Activated naive CD8-positive, alpha-beta T cell (primary cell): ENCODE results near the gene PLCB4.

Experiments
- H3K27ac Mint-ChIP-seq: one replicate; pipeline ENCODE4 v1.8.0; 2021; ENCODE audit warnings: mixed read lengths
- H3K27me3 Mint-ChIP-seq: one replicate; pipeline ENCODE4 v1.8.0; 2021; ENCODE audit warnings: mixed read lengths
- H3K36me3 Mint-ChIP-seq: one replicate; pipeline ENCODE4 v1.8.0; 2021; ENCODE audit warnings: mixed read lengths
- H3K4me1 Mint-ChIP-seq: one replicate; pipeline ENCODE4 v1.8.0; 2021; ENCODE audit warnings: low read depth, mixed read lengths
- H3K4me3 Mint-ChIP-seq: one replicate; pipeline ENCODE4 v1.8.0; 2021; ENCODE audit warnings: mild to moderate bottlenecking, mixed read lengths
- H3K9me3 Mint-ChIP-seq: one replicate; pipeline ENCODE4 v1.8.0; 2021; ENCODE audit warnings: low read depth, mixed read lengths

PLCB4 gene

GRCh38 chr20:9348316-9348715, 279.4 kb downstream of the PLCB4 start:
- no peaks in the 10 kb centered on the region for H3K4me1 Mint-ChIP-seq
- H3K27me3 Mint-ChIP-seq: no peaks in the 10 kb centered on the region
- no peaks in the 10 kb centered on the region for H3K9me3 Mint-ChIP-seq
- H3K4me3 Mint-ChIP-seq: no peak overlapping the region
- H3K36me3 Mint-ChIP-seq: no peaks in the 10 kb centered on the region
- H3K27ac Mint-ChIP-seq: no peak overlapping the region

GRCh38 chr20:9348747-9349146, 279.9 kb downstream of the PLCB4 start:
- H3K4me1 Mint-ChIP-seq: no peaks in the 10 kb centered on the region
- no peaks in the 10 kb centered on the region for H3K27me3 Mint-ChIP-seq
- H3K9me3 Mint-ChIP-seq: no peaks in the 10 kb centered on the region
- H3K27ac Mint-ChIP-seq: no peak overlapping the region
- no peak overlapping the region for H3K4me3 Mint-ChIP-seq
- no peaks in the 10 kb centered on the region for H3K36me3 Mint-ChIP-seq

DNA sequence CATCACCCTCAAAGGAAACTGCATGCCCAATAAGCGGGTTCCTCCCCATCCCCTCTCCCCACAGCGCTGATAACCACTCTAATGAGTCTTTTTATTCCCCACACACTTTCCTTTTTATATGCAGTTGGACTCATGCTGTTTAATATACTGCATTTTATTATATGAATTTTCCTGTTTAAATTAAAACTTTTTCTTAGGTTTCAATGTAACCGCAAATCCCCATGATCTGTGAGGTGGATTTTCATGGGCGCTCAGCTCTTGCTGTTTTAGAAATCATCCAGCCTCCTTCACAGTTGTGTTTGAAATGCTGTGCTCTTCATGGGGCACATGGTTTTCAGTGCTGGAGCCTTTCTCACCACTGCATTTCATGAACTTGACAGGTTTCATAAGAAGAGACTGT, 280.4 kb downstream of the PLCB4 start:
- Mint-ChIP-seq H3K4me3 (no peak overlapping the region), H3K27me3 (no peaks in the 10 kb centered on the region), H3K9me3 (no peaks in the 10 kb centered on the region), H3K36me3 (no peaks in the 10 kb centered on the region), H3K27ac (no peak overlapping the region), H3K4me1 (no peaks in the 10 kb centered on the region)

DNA sequence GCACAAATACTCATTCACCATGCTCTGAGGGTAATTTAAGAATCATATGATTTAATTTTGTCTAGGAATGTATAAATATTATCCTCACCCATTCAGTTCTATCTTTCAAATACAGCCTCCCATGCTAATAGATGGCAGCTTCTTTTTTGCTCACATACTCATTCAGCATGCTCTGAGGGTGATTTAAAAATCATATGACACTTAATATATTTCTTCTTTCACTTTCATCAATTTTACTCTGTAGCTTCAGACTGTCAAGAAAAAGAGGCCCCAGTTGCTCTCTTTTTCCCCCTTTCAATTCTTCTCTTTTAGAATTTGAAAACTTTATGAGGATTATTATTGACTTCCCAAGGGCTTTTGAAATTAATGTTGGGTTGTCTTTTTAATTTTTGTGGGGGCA, 283.9 kb downstream of the PLCB4 start:
- no peaks in the 10 kb centered on the region for H3K9me3 Mint-ChIP-seq
- H3K27ac Mint-ChIP-seq: no peak overlapping the region
- no peaks in the 10 kb centered on the region for H3K27me3 Mint-ChIP-seq
- no peaks in the 10 kb centered on the region for H3K4me1 Mint-ChIP-seq
- no peak overlapping the region for H3K4me3 Mint-ChIP-seq
- H3K36me3 Mint-ChIP-seq: no peaks in the 10 kb centered on the region

GRCh38 chr20:9353180-9353915, 284.5 kb downstream of the PLCB4 start:
- no peaks in the 10 kb centered on the region for H3K27me3 Mint-ChIP-seq
- H3K4me3 Mint-ChIP-seq: no peak overlapping the region
- no peaks in the 10 kb centered on the region for H3K9me3 Mint-ChIP-seq
- H3K4me1 Mint-ChIP-seq: no peaks in the 10 kb centered on the region
- no peak overlapping the region for H3K27ac Mint-ChIP-seq
- H3K36me3 Mint-ChIP-seq: no peaks in the 10 kb centered on the region

- Mint-ChIP-seq H3K4me3 (no peak overlapping the region), H3K27ac (no peak overlapping the region), H3K9me3 (no peaks in the 10 kb centered on the region), H3K36me3 (no peaks in the 10 kb centered on the region), H3K27me3 (no peaks in the 10 kb centered on the region), H3K4me1 (no peaks in the 10 kb centered on the region)
Observed at GRCh38 chr20:9353916-9354276, 285.0 kb downstream of the PLCB4 start.

GRCh38 chr20:9354579-9354978, 285.7 kb downstream of the PLCB4 start:
- Mint-ChIP-seq H3K9me3 (no peaks in the 10 kb centered on the region), H3K36me3 (no peaks in the 10 kb centered on the region), H3K4me1 (no peaks in the 10 kb centered on the region), H3K27ac (no peak overlapping the region), H3K4me3 (no peak overlapping the region), H3K27me3 (no peaks in the 10 kb centered on the region)

GRCh38 chr20:9358001-9358400, 289.1 kb downstream of the PLCB4 start:
- H3K4me1 Mint-ChIP-seq: no peaks in the 10 kb centered on the region
- H3K36me3 Mint-ChIP-seq: no peaks in the 10 kb centered on the region
- no peak overlapping the region for H3K27ac Mint-ChIP-seq
- no peak overlapping the region for H3K4me3 Mint-ChIP-seq
- no peaks in the 10 kb centered on the region for H3K9me3 Mint-ChIP-seq
- H3K27me3 Mint-ChIP-seq: no peaks in the 10 kb centered on the region

- no peak overlapping the region for H3K27ac Mint-ChIP-seq
- H3K4me3 Mint-ChIP-seq: no peak overlapping the region
- H3K27me3 Mint-ChIP-seq: no peaks in the 10 kb centered on the region
- no peaks in the 10 kb centered on the region for H3K4me1 Mint-ChIP-seq
- H3K36me3 Mint-ChIP-seq: no peaks in the 10 kb centered on the region
- H3K9me3 Mint-ChIP-seq: no peaks in the 10 kb centered on the region
Observed at GRCh38 chr20:9359561-9360308, 290.8 kb downstream of the PLCB4 start.

DNA sequence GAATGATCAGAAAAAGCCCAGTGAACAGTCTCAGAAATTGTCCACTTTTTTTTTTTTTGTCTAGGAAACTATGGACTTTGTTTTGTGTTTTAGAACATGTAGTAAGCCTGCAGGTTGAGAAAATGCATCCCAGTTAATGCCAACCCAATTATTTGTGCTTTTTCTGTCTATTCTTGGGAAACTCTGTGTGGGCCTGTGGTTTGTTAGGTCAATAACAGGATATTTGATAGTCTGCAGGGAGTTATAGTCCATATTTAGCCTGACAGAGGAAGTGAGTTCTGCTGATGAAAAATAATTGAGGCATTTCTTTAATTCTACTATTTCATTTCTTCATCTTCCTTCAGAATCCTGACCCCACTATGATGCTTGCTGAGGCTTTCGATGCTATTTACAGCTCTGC, 291.5 kb downstream of the PLCB4 start:
- Mint-ChIP-seq H3K9me3 (no peaks in the 10 kb centered on the region), H3K4me3 (no peak overlapping the region), H3K36me3 (no peaks in the 10 kb centered on the region), H3K27me3 (no peaks in the 10 kb centered on the region), H3K27ac (no peak overlapping the region), H3K4me1 (no peaks in the 10 kb centered on the region)

GRCh38 chr20:9363673-9364072, 294.8 kb downstream of the PLCB4 start:
- Mint-ChIP-seq H3K9me3 (no peaks in the 10 kb centered on the region), H3K27me3 (no peaks in the 10 kb centered on the region), H3K36me3 (no peaks in the 10 kb centered on the region), H3K4me1 (no peaks in the 10 kb centered on the region), H3K4me3 (no peak overlapping the region), H3K27ac (no peak overlapping the region)

DNA sequence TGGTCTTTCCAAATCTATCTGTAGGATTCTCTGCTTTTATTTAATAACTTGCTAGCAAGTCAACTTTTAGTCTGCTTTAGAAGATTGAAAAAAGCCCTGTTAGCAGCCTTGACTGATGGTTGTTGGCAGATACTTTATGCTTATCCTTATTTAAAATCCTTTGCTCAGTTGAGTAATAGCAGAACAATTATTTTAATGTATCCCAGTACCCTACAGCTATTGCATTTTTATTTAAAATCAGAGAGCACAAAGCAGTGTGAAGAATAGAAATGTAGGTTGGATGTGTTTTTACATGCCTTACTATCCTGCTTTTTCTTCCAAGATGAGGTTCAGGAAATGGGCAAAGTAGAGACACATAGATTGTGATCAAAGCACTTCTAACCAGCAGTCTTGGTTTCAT, 298.4 kb downstream of the PLCB4 start:
- Mint-ChIP-seq H3K4me3 (no peak overlapping the region), H3K27ac (no peak overlapping the region), H3K4me1 (no peaks in the 10 kb centered on the region), H3K9me3 (no peaks in the 10 kb centered on the region), H3K27me3 (no peaks in the 10 kb centered on the region), H3K36me3 (no peaks in the 10 kb centered on the region)

- no peaks in the 10 kb centered on the region for H3K27me3 Mint-ChIP-seq
- H3K4me3 Mint-ChIP-seq: no peak overlapping the region
- H3K4me1 Mint-ChIP-seq: no peaks in the 10 kb centered on the region
- no peak overlapping the region for H3K27ac Mint-ChIP-seq
- no peaks in the 10 kb centered on the region for H3K9me3 Mint-ChIP-seq
- H3K36me3 Mint-ChIP-seq: no peaks in the 10 kb centered on the region
Observed at GRCh38 chr20:9367746-9368145, 298.9 kb downstream of the PLCB4 start.

DNA sequence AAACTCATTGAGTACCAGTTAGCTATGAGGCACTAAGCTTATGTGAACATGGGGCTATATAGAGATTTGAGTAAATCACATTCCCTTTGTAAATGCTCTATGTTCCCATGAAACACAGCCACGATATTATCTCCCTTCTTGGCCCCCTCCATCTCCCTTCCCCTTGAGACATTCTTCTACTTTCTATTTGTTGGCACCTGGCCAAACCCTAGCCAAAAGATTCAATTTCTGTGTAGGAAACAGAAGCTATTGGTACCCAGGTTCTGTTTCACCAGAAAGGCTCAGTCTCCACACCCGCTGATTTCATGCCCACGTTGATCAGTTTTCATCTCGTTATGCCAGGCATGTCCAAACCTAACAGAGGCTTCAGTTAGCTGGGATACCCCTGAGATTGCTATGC, 300.0 kb downstream of the PLCB4 start:
- Mint-ChIP-seq H3K4me3 (no peak overlapping the region), H3K27me3 (no peaks in the 10 kb centered on the region), H3K27ac (no peak overlapping the region), H3K36me3 (no peaks in the 10 kb centered on the region), H3K9me3 (no peaks in the 10 kb centered on the region), H3K4me1 (no peaks in the 10 kb centered on the region)

DNA sequence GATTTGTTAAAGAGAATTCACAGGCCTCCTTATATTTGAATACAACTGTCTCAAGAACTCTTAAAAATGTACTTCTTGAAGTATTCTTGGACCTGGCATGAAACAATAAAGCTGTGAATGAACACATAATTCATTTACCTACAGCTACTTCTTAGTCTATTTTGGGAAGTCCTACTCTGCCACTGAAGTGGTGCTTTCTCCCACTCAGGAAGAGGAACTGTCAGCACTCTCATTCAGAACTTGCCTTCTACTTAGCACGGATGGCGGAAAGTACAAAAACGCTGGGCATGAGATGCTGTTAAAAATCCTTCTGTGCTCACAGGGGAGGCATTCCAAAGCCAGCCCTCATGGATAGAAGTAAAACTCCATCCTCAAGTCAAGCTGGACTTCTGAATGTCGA, 300.7 kb downstream of the PLCB4 start:
- Mint-ChIP-seq H3K9me3 (no peaks in the 10 kb centered on the region), H3K36me3 (no peaks in the 10 kb centered on the region), H3K27me3 (no peaks in the 10 kb centered on the region), H3K27ac (no peak overlapping the region), H3K4me3 (no peak overlapping the region), H3K4me1 (no peaks in the 10 kb centered on the region)

DNA sequence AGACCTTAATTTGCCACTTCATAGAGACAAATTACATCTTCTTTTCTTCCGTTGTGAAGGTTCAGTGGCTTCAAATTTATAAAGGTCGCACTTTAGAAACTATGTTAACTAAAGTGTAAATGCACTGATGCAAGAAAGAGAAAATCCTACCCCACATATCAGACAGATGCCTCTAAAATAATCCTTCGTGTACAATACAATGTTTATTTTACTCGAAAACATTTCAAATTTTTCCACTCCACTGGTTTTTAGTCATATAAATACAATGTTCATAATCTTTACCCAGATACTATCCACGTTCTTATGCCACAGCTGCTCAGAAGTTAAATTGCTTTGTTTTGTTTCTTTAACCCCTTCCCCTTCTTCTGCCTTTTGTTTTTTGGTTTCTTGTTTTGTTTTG, 305.2 kb downstream of the PLCB4 start:
- H3K4me3 Mint-ChIP-seq: no peak overlapping the region
- H3K4me1 Mint-ChIP-seq: no peaks in the 10 kb centered on the region
- no peaks in the 10 kb centered on the region for H3K9me3 Mint-ChIP-seq

More for the DNA sequence above, 305.2 kb downstream of the PLCB4 start:
- Mint-ChIP-seq H3K27me3 (no peaks in the 10 kb centered on the region), H3K36me3 (no peaks in the 10 kb centered on the region), H3K27ac (no peak overlapping the region)
